OCI-LY1 (cell line): Measurements from ENCODE around the gene ZFYVE28.

ENCODE experiments used
- H2AFZ ChIP-seq: fragments of 200-600 bp; sonication (generic), shearing (Covaris generic); 2 replicates; pipeline ENCODE4 v1.6.0; 2014; ENCODE audit warnings: antibody characterized with exemption, mild to moderate bottlenecking, low read length
- H3F3A ChIP-seq: fragments of 200-600 bp; sonication (generic), shearing (Covaris generic); 2 replicates; pipeline ENCODE4 v1.6.0; 2014; ENCODE audit warnings: mild to moderate bottlenecking, antibody characterized with exemption, low read length, moderate library complexity; ENCODE audit not compliant: insufficient read depth
- H3K27ac ChIP-seq: fragments of 200-600 bp; sonication (generic); 2 replicates; pipeline ENCODE4 v1.5.1; 2014; ENCODE audit warnings: low read length, mixed run types, mild to moderate bottlenecking, low read depth; ENCODE audit not compliant: poor library complexity, severe bottlenecking
- H3K27me3 ChIP-seq: fragments of 200-600 bp; sonication (generic); 2 replicates; pipeline ENCODE4 v1.6.0; 2014; ENCODE audit warnings: antibody characterized with exemption, mild to moderate bottlenecking, low read length, moderate library complexity; ENCODE audit not compliant: insufficient read depth
- H3K36me3 ChIP-seq: fragments of 200-600 bp; sonication (generic); 2 replicates; pipeline ENCODE4 v1.6.1; 2014; ENCODE audit warnings: mild to moderate bottlenecking, antibody characterized with exemption, low read length, moderate library complexity, mixed read lengths; ENCODE audit not compliant: insufficient read depth
- H3K4me1 ChIP-seq: fragments of 200-600 bp; sonication (generic); 2 replicates; pipeline ENCODE4 v1.5.1; 2014; ENCODE audit warnings: mild to moderate bottlenecking, low read length, moderate library complexity; ENCODE audit not compliant: insufficient read depth, severe bottlenecking
- H3K4me2 ChIP-seq: fragments of 200-600 bp; sonication (generic), shearing (Covaris generic); 2 replicates; pipeline ENCODE4 v1.6.1; 2014; ENCODE audit warnings: low read length
- H3K4me3 ChIP-seq: fragments of 200-600 bp; sonication (generic); 2 replicates; pipeline ENCODE4 v1.5.1; 2014; ENCODE audit warnings: low read length, low read depth, mild to moderate bottlenecking, mixed read lengths; ENCODE audit not compliant: poor library complexity, severe bottlenecking
- H3K79me2 ChIP-seq: fragments of 200-600 bp; shearing (Covaris generic); 2 replicates; pipeline ENCODE4 v1.6.1; 2016; ENCODE audit warnings: mixed run types, low read length, mixed read lengths; ENCODE audit not compliant: insufficient read depth
- H3K9ac ChIP-seq: fragments of 200-600 bp; sonication (generic), shearing (Covaris generic); 2 replicates; pipeline ENCODE4 v1.6.1; 2014; ENCODE audit warnings: mild to moderate bottlenecking, low read length, mixed read lengths
- H3K9me2 ChIP-seq: fragments of 200-600 bp; sonication (generic), shearing (Covaris generic); 2 replicates; pipeline ENCODE4 v1.6.1; 2014; ENCODE audit warnings: low read depth, mild to moderate bottlenecking, low read length, mixed read lengths
- H3K9me3 ChIP-seq: fragments of 200-600 bp; shearing (Covaris generic); 2 replicates; pipeline ENCODE4 v1.6.1; 2014; ENCODE audit warnings: low read length, mixed read lengths
- H4K20me1 ChIP-seq: fragments of 200-600 bp; sonication (generic), shearing (Covaris generic); 2 replicates; pipeline ENCODE4 v1.6.0; 2016; ENCODE audit warnings: mild to moderate bottlenecking, low read length; ENCODE audit not compliant: insufficient read depth
- CTCF ChIP-seq: fragments of 200-600 bp; sonication (generic), shearing (Covaris generic); IDR thresholded peaks from 2 replicates; pipeline ENCODE4 v1.5.1; 2017; ENCODE audit warnings: mild to moderate bottlenecking, antibody characterized with exemption, low read length, moderate library complexity, mixed read lengths
- EZH2 ChIP-seq: fragments of 200-600 bp; sonication (generic), shearing (Covaris generic); IDR thresholded peaks from 2 replicates; pipeline ENCODE4 v1.8.0; 2017; ENCODE audit warnings: borderline replicate concordance, mixed run types, mild to moderate bottlenecking, antibody characterized with exemption, low read length, moderate library complexity, mixed read lengths

Gene ZFYVE28

GRCh38 chr4:2241410-2242353 is 176.8 kb downstream of the ZFYVE28 start, which contains the start of the genes HAUS3 and POLN:
TSS of gene HAUS3 (minus strand) at chr4:2242121. CDS start at chr4:2240946, 1,175 bp downstream.
TSS of gene POLN (minus strand) at chr4:2242121. CDS start at chr4:2229231, 12,890 bp downstream.
- Histone ChIP-seq H3K36me3 (peaks cover 19% of the 10 kb centered on the region; the same call in 1 of the 2 replicates), H3K27ac (peak within 1 kb of the TSS; percentile 35), H3K9me3 (no peaks in the 10 kb centered on the region), H3F3A (no peaks in the 10 kb centered on the region), H3K4me1 (peaks cover 38% of the 10 kb centered on the region), H3K27me3 (no peaks in the 10 kb centered on the region), H3K79me2 (peaks cover 32% of the 10 kb centered on the region), H4K20me1 (no peaks in the 10 kb centered on the region), H3K9me2 (no peaks in the 10 kb centered on the region), H2AFZ (no peak within 1 kb of the TSS), H3K9ac (peak within 1 kb of the TSS; percentile 79), H3K4me3 (peak within 1 kb of the TSS; percentile 87), H3K4me2 (peak within 1 kb of the TSS; percentile 92)
- TF ChIP-seq CTCF (no peak), EZH2 (no peak)

- no peaks in the 10 kb centered on the region for H3K9me2 ChIP-seq
- H3K27me3 ChIP-seq, result no peaks in the 10 kb centered on the region
- H2AFZ ChIP-seq, result no peak overlapping the region
- TF ChIP-seq EZH2, result no peak
- H3K9me3 ChIP-seq, result no peaks in the 10 kb centered on the region
- peak overlapping the region; percentile 87 for H3K4me3 ChIP-seq
- no peaks in the 10 kb centered on the region for H4K20me1 ChIP-seq
- peak overlapping the region; percentile 79 for H3K9ac ChIP-seq
- no peaks in the 10 kb centered on the region for H3F3A ChIP-seq
- peak overlapping the region; percentile 35 for H3K27ac ChIP-seq
- H3K79me2 ChIP-seq, result peaks cover 32% of the 10 kb centered on the region
- peak overlapping the region; percentile 92 for H3K4me2 ChIP-seq
- peaks cover 24% of the 10 kb centered on the region; the same call in 1 of the 2 replicates for H3K36me3 ChIP-seq
- H3K4me1 ChIP-seq, result peaks cover 38% of the 10 kb centered on the region
Measured at GRCh38 chr4:2241003-2241402, 177.4 kb downstream of the ZFYVE28 start.

GRCh38 chr4:2236944-2237666 is 181.3 kb downstream of the ZFYVE28 start:
- no peak overlapping the region for H2AFZ ChIP-seq
- H3K9ac ChIP-seq, result no peak overlapping the region
- no peak overlapping the region for H3K4me2 ChIP-seq
- H3K4me1 ChIP-seq, result peaks cover 31% of the 10 kb centered on the region
- H3K79me2 ChIP-seq, result peaks cover 32% of the 10 kb centered on the region
- H4K20me1 ChIP-seq, result no peaks in the 10 kb centered on the region
- H3K4me3 ChIP-seq, result no peak overlapping the region
- no peaks in the 10 kb centered on the region for H3K9me2 ChIP-seq
- H3K36me3 ChIP-seq, result peaks cover 37% of the 10 kb centered on the region; the same call in 1 of the 2 replicates
- no peak overlapping the region for H3K27ac ChIP-seq
- H3K27me3 ChIP-seq, result no peaks in the 10 kb centered on the region
- TF ChIP-seq EZH2 (no peak), CTCF (no peak)
- no peaks in the 10 kb centered on the region for H3K9me3 ChIP-seq
- no peaks in the 10 kb centered on the region for H3F3A ChIP-seq
